ENCODE data around the gene EPM2AIP1. TPM values are rescaled to one million over a fixed set of nuclear protein-coding genes. Genes with fewer than 3 reads are reported as not detected.

The EPM2AIP1 gene
- total RNA-seq, 1 experiment from 2014 or later: 7.3 TPM

DNA sequence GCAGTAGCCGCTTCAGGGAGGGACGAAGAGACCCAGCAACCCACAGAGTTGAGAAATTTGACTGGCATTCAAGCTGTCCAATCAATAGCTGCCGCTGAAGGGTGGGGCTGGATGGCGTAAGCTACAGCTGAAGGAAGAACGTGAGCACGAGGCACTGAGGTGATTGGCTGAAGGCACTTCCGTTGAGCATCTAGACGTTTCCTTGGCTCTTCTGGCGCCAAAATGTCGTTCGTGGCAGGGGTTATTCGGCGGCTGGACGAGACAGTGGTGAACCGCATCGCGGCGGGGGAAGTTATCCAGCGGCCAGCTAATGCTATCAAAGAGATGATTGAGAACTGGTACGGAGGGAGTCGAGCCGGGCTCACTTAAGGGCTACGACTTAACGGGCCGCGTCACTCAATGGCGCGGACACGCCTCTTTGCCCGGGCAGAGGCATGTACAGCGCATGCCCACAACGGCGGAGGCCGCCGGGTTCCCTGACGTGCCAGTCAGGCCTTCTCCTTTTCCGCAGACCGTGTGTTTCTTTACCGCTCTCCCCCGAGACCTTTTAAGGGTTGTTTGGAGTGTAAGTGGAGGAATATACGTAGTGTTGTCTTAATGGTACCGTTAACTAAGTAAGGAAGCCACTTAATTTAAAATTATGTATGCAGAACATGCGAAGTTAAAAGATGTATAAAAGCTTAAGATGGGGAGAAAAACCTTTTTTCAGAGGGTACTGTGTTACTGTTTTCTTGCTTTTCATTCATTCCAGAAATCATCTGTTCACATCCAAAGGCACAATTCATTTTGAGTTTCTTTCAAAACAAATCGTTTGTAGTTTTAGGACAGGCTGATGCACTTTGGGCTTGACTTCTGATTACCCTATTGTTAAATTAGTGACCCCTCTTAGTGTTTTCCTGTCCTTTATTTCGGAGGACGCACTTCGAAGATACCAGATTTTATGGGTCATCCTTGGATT, 674 bp upstream of the EPM2AIP1 start, which contains the start of gene MLH1:
Gene MLH1 (plus strand): TSS at position 193 of the 958 bp plus-strand sequence. CDS start 30 bp downstream, at position 223.
- intact Hi-C loops (cut with micrococcal nuclease; ENCODE audit: unreplicated experiment): no loop called here
- Histone ChIP-seq H3K27ac (ENCODE audit: low read length) (peak within 1 kb of the TSS; percentile 97), H3K27me3 (ENCODE audit: control insufficient read depth, insufficient read depth, low read length) (no peaks in the 10 kb centered on the region), H3K36me3 (ENCODE audit: control insufficient read depth, insufficient read depth, low read length) (peaks cover 26% of the 10 kb centered on the region), H3K4me1 (ENCODE audit: control insufficient read depth, insufficient read depth, low read length) (peaks cover 21% of the 10 kb centered on the region), H3K9me3 (ENCODE audit: control insufficient read depth, insufficient read depth, low read depth, low read length) (no peaks in the 10 kb centered on the region), H3K4me3 (ENCODE audit: low read depth in 2 of 2, low read length in 2 of 2) (peak within 1 kb of the TSS; percentile 92 to 99)
- TSS peak; percentile 93 for BruUV-seq (replicated peaks)
- peak; percentile 100 for DNase-seq (ENCODE audit: low read depth, low spot score)
- POLR2A ChIA-PET: interaction anchor here (0.7 to 0.8 kb wide), 2 partner anchors 141 to 699 kb away, joined by 3 to 6 read pairs; no protein-coding TSS in a partner anchor
- in situ Hi-C loops (cut with HindIII; ENCODE audit: low pct_unique_long_range_greater_than_20kb, low sequenced_read_pairs): no loop called here
- CTCF ChIA-PET: interaction anchor here (0.5 to 0.6 kb wide), 2 partner anchors 17 to 303 kb away, joined by 4 to 12 read pairs; no protein-coding TSS in a partner anchor
- ATAC-seq: peak; percentile 96
- TF ChIP-seq SIN3A (IDR thresholded peaks at IDR 0.05; ENCODE audit: borderline replicate concordance, insufficient read depth, low read depth, low read length): peak; percentile 80; the same call in 1 of the 2 replicates
- TF ChIP-seq POLR2AphosphoS5 (IDR thresholded peaks at IDR 0.05; ENCODE audit: low read depth, low read length): peak; percentile 77
- TF ChIP-seq, protein P1, sequence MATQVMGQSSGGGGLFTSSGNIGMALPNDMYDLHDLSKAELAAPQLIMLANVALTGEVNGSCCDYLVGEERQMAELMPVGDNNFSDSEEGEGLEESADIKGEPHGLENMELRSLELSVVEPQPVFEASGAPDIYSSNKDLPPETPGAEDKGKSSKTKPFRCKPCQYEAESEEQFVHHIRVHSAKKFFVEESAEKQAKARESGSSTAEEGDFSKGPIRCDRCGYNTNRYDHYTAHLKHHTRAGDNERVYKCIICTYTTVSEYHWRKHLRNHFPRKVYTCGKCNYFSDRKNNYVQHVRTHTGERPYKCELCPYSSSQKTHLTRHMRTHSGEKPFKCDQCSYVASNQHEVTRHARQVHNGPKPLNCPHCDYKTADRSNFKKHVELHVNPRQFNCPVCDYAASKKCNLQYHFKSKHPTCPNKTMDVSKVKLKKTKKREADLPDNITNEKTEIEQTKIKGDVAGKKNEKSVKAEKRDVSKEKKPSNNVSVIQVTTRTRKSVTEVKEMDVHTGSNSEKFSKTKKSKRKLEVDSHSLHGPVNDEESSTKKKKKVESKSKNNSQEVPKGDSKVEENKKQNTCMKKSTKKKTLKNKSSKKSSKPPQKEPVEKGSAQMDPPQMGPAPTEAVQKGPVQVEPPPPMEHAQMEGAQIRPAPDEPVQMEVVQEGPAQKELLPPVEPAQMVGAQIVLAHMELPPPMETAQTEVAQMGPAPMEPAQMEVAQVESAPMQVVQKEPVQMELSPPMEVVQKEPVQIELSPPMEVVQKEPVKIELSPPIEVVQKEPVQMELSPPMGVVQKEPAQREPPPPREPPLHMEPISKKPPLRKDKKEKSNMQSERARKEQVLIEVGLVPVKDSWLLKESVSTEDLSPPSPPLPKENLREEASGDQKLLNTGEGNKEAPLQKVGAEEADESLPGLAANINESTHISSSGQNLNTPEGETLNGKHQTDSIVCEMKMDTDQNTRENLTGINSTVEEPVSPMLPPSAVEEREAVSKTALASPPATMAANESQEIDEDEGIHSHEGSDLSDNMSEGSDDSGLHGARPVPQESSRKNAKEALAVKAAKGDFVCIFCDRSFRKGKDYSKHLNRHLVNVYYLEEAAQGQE (IDR thresholded peaks at IDR 0.05; ENCODE audit: insufficient read depth in 1 of 2, low read depth in 2 of 2, low read length in 1 of 2): peak in 1 of 2 experiments; percentile 37; a peak in 1 of 4 replicates
- no peak for TF ChIP-seq TCF7L2 (IDR thresholded peaks at IDR 0.05; ENCODE audit: low read depth, low read length)
- no peak for TF ChIP-seq CTCF (IDR thresholded peaks at IDR 0.05)

DNA sequence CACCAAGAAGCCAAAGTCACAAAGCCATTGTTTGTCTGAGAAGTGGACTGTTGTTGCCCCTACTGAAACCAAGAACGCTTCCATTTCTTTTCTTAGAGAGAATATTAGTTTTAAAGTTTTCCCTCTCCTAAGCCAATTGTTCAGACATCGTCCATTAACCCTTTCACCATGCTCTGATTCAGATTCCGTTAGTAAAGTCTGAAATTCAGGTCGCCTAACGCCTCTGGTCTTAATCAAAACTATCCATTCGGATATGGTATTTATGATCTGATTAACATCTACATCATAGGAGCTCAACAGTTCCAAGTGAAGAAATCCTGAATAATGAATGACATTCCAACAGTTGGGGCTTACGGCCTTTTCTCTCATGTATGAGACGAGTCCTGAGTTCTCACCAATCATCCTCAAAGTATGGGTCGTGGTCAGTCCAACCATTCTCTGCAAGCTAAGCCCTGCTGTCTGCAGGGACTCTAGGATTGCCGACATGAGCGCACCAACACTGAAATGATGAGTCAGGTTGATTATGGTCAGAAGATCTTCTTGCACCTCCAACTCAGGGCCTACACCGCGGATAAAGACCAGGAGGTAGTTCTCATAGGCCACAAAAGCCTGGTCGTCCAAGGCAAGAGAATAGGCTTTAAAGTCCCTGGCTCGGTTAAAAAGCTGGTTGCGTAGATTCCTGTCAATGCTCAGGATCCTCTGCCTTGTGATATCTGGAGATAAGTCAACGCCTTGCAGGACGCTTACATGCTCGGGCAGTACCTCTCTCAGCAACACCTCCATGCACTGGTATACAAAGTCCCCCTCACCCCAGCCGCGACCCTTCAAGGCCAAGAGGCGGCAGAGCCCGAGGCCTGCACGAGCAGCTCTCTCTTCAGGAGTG, 767 bp downstream of the EPM2AIP1 start:
- BruUV-seq (replicated peaks): TSS peak; percentile 76
- H3K36me3 ChIP-seq (ENCODE audit: control insufficient read depth, insufficient read depth, low read length): peaks cover 31% of the 10 kb centered on the region
- peak overlapping the region; percentile 94 for H3K27ac ChIP-seq (ENCODE audit: low read length)
- H3K9me3 ChIP-seq (ENCODE audit: control insufficient read depth, insufficient read depth, low read depth, low read length): no peaks in the 10 kb centered on the region
- H3K27me3 ChIP-seq (ENCODE audit: control insufficient read depth, insufficient read depth, low read length): no peaks in the 10 kb centered on the region
- no peak for ATAC-seq
- POLR2A ChIA-PET: interaction anchor here (0.8 kb wide), 1 partner anchor 140 kb away, joined by 3 read pairs; no protein-coding TSS in a partner anchor
- DNase-seq (ENCODE audit: low read depth, low spot score): no peak
- H3K4me3 ChIP-seq (ENCODE audit: low read depth in 2 of 2, low read length in 2 of 2): peak overlapping the region; percentile 92 to 99
- peak; percentile 15; the same call in 1 of the 2 replicates for TF ChIP-seq SIN3A (IDR thresholded peaks at IDR 0.05; ENCODE audit: borderline replicate concordance, insufficient read depth, low read depth, low read length)
- no peak for TF ChIP-seq CTCF (IDR thresholded peaks at IDR 0.05)
- intact Hi-C loops (cut with micrococcal nuclease; ENCODE audit: unreplicated experiment): no loop called here
- in situ Hi-C loops (cut with HindIII; ENCODE audit: low pct_unique_long_range_greater_than_20kb, low sequenced_read_pairs): no loop called here
- CTCF ChIA-PET: no interaction called here
- H3K4me1 ChIP-seq (ENCODE audit: control insufficient read depth, insufficient read depth, low read length): peaks cover 21% of the 10 kb centered on the region

Measured in Panc1 (cell line).